NCI-H2171 (cell line): Measurements from ENCODE around the gene MYL2.

ENCODE experiments used
- DNase-seq: peaks from one replicate; lab custom pipeline; 2025; lab: John Stamatoyannopoulos, UW

Gene MYL2

DNA sequence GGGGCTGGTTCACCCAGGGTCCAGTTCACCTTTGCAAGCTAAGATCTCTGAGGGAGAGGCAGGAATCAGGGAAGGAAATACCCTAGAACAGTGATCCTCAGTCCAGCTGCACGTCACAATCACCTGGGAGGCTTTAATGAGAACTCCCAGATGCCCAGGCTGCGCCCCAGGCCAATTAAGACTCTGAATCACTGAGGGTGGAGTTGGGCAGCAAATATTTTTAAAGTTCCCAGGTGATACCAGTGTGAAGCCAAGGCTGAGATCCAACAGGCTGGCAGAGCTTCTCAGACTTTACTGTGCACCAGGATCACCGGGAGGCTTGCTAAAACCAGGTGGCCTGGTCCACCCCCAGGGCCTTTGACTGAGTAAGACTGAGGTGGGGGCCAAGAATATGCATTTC is 23.8 kb downstream of the MYL2 start:
- no peak for DNase-seq

DNA sequence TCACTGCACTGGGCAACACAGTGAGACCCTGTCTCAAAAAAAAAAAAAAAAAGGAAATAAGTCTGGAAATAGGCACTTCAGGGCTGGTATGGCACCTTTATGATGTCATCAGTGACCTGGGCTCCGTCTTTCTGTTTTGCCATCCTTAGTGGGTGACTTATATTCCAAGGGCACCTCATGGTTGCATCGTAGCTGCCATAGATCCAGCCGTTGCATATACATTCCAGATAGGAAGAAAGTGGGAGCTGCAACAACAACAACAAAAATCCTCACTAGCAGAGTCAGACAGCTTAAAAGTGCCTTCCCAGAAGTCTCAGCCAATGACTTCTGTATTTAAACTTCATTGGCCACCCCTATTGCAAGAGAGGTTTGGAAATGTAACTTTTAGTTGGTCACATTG is 26.4 kb downstream of the MYL2 start:
- DNase-seq: no peak

DNA sequence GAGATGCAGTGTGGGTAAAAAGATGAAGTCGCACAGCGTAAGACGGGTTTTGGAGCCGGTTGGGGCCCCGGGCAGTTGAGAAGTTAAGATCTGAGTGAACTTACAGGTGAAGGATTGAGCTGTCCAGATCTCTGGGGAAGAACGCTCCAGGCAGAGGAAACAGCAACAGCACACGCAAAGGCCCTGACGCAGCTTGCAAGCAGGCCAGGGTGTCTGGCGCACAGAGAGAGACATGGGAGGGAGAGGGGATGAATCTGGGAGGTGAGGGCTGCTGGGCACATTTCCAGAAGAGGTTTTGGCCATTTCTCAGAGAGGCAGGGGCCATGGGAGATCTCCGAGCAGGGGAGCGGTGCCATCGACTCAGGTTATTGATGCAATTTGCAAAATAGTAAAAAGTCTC is 31.0 kb downstream of the MYL2 start:
- no peak for DNase-seq

DNA sequence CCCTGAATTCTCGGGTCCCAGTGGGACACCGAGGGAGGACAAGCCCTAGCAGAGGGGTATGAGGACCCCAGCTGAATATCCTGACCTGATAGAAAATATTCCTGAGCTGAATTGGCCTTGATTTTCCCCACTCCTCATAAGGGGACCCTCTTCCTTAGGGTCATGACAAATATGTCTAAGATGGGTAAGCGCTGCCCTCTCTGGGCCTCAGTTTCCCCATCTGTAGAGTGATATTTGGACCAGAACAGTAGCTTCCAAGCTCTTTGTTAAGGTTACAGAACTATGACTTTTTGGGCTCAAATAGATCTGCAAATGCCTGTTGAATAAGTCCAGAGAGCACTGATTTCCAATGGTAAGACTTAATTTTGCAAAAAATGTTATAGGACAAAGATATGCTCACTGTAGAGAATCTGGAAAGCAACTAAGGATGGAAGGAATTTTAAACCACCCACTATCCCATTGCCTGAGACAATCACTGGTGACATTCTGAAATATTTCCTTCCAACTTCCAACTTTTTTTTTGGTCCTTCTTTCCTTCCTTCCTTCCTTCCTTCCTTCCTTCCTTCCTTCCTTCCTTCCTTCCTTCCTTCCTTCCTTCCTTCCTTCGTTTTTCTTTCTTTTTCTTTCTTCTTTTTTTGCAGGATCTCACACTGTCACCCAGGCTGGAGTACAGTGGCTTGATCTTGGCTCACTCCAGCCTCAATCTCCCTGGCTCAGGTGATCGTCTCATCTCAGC is 32.0 kb downstream of the MYL2 start:
- DNase-seq: no peak

DNA sequence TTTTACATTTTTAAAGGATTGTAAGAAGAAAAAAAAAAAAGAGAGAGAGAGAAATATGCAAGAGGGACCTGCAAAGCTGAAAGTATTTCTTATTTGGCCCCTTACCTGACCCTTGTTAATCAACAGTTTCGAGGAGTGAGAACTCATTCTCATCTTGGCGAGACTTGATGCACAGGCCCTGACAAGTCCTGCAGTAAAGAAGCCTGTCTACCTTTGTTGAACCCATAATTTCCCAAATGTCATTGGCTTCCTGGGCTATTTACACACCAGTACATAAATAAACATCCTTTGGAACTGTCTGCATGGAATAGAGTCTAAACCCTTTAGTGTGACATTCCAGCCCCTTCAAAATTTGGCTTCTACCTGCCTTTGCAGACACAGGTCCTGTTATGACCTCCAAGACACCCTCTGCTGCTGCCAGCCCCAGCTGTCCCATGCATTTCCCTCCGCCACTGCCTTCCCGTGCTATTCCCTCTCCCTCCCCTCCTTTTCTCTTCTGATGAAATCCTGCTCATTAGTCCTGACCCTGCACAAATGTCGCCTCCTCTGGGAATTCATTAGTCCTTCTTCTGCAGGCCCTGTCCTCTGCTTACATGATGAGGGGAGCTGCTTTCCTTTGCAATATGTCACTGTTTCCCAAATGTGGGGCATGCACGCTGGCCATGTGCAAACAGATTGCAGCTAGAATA is 35.1 kb downstream of the MYL2 start:
- peak; percentile 21 for DNase-seq

DNA sequence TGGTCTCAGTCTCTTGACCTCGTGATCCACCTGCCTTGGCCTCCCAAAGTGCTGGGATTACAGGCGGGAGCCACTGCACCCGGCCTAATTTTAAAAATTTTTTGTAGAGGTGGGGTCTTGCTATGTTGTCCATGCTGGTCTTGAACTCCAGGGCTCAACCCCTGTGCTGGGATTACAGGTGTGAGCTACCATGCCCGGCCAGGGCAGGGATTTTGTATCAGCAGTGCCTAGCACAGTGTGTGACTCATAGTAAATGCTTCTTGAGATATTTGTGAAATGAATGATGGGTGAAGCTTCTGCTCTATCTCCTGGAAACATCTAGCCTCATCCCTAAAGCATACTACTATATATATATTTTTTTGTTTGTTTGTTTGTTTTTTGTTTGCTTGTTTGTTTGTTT is 37.1 kb downstream of the MYL2 start:
- DNase-seq: no peak

DNA sequence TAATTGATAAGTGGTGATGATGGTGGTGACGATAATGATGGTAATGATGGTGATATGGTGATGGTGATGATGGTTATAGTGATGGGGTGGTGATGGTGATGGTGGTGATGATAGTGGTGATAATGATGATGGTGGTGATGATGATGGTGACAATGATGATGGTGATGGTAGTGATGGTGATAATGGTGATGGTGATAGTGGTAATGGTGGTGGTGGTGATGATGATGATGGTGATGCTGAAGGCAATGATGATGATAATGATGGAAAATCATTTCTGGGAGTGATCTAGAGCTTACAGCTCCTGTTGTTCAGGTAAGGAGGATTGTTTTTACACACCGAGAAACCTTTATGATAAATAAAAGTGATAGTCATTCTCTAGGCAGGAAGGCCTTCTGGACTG is 39.7 kb downstream of the MYL2 start:
- DNase-seq: no peak

DNA sequence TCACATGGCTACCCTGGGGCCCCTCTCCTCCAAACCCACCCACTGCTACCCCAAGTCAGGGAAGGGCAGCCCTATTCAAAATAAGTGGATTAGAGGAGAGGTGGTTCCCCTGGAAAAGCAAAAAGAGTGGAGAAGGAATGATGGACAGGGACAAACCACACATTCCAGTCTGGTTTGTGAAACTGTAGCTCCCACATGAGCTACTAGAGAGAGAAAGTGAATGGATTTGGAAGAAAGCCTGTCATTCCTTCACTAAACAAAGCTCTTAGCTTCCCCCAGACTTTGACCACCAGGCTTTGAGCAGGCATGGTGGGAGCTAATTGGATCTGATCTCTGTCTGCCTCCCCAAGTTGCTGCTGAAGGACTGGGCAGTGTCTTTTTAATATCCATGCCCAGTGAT is 45.6 kb downstream of the MYL2 start:
- DNase-seq: no peak

DNA sequence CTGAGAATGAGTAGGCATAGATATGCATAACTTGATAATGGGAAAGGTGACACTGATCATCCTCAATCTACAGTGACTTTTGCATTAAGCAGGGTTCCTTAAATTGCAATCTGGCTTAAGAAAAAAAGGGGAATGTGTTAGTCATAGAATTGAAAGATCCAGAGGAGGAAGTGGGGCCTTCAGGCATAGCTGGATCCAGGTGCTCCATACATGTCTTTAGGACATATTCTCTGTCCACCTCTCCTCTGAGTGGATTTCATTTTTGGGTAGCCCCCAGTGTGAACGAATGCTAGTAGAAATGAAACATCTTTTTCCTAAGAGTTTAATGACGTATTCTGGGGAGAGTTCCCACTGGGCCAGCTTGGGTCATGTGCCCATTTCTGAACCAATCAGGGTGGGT is 46.0 kb downstream of the MYL2 start:
- DNase-seq: no peak

DNA sequence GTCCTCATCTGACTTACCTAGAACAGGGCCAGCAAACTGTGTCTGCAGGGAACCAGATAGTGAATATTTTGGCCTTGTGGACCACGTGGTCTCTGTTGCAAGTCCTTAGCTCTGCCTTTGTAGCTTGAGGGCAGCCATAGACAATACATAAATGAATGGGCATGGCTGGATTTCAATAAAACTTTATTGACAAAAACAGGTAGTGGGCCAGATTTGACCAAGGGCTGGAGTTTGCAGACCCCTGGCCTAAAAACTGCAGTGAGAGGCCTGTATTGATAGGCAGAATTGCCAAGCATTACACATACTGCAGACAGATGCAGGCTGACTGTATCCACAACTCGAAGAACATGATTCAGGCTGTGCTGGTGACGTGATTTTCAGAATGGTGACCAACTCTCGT is 48.3 kb downstream of the MYL2 start:
- DNase-seq: no peak

DNA sequence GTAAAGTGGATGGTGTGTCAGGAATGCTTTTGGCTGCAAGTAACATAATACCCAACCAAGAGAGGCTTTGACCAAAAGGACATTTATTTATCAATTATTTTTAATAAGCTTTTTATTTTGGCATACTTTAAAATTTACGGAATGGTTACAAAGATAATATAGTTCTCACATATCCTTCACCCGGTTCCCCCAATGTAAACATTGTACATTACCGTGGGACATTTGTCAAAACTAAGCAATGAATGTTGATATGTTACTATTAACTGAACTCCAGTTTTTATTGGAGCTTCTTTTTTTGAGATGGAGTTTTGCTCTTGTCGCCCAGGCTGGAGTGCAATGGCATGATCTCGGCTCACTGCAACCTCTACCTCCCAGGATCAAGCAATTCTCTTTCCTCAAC is 50.6 kb downstream of the MYL2 start:
- DNase-seq: no peak

DNA sequence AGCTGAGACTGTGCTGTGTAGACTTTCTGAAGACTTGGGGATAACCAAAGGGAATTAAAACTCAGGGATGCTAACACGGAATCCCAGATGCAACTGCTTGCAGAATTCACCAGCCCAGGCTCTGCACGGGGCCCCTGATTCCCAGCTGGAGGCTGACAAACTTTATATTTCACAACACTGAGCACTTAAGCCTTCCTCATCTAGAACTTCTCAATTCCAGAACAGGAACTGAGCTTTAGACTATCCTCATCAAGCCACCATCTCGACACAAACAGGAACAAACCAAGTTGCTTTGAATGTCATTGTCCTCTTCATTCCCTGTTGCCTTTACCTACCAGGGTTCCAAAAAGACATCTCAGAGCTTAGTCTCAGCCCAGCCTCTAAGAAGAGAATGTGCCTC is 51.4 kb downstream of the MYL2 start:
- DNase-seq: no peak

DNA sequence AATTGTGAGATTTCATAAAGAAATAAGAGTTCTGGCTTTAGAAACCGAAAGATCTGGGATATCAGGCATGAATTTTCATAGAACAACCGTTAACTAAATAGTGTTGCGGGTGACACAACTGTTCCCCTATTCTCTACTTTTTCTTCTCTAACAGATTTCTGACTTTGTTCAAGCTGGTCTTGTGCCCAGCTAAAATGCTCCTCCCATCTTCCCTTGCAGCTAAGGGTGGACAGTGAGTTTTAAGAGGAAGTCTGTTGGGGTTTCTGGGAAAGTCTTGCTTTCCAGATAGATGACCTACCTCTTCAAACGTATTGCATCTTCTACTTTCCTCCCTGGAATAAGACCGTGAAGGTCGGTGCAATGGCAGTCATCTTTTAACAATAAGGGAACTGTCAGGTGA is 54.9 kb downstream of the MYL2 start:
- DNase-seq: no peak

DNA sequence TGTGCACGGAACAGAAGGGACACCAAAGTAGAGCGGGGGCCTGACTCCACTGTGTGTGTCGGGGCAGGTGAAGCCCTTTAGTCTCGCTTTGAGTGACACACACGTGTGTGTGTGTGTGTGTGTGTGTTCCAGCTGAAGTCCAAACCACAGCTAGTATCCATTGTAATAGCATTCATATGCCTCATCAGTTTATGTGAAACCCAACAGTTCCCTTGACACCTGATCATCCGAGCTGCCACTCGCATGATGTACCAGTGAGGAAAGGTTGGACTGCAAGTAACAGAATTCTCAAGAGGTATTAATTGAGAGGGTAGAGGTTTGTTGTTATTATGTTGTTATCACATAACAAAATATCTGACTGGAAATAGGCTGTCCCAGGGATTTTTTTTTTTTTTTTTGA is 57.2 kb downstream of the MYL2 start:
- DNase-seq: no peak

DNA sequence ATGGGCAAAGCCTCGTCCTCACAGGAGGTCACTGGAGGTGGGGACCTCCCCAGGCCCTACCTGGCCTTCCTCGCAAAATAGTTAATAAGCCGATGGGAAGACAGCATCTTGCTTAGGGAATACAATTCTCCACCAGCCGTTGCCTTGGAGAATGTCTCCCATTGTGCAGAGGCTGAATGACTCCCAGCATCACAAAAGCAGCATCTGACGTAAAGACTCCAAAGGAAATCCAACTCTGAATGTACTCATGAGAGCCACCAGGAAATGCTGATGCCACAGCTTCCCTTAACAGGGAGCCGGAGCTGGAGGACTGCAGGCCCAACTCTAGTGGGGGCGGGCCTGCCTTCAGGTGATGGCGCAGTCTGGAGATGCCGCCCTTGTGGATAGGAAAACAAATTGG is 58.0 kb downstream of the MYL2 start:
- DNase-seq: no peak

DNA sequence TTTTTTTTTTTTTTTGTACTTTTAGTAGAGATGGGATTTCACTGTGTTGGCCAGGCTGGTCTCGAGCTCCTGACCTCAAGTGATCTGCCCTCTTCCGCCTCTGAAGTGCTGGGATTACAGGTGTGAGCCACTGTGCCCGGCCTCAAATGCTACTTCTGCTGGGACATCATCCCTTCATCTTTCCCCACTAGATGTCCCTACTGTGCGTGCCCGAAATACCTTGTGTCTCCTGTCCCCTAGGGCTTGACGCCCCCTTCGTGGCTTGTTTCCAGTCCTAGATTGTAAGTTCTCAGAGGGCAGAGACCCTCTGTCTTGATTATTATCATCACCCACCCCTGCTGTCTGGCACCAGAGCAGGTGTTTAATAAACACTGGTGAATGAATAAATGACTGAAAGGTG is 58.6 kb downstream of the MYL2 start:
- DNase-seq: no peak
